Testis (tissue), 3 donors: ENCODE data around the gene EIF4E. TPM values are rescaled to one million over a fixed set of nuclear protein-coding genes. Genes with fewer than 3 reads are reported as not detected.
"Not testable (repeated sequence)": the region's sequence is repeated elsewhere in the genome, so short reads cannot be mapped to it uniquely, and the experiment has no call there.

ENCODE experiments used
- DNase-seq: peaks from one replicate; pipeline ENCODE4 v3.0.0-alpha.2; 2019
- H3K27ac ChIP-seq, 2 donors: fragments of 200-600 bp; sonication (generic); one replicate each; pipeline ENCODE4 v1.5.1; 2019
- H3K27me3 ChIP-seq: fragments of 200-600 bp; sonication (generic); one replicate; pipeline ENCODE4 v1.5.1; 2019
- H3K36me3 ChIP-seq: fragments of 200-600 bp; sonication (generic); one replicate; pipeline ENCODE4 v1.5.1; 2017; ENCODE audit warnings: low read depth; ENCODE audit errors: missing control alignments
- H3K4me1 ChIP-seq: fragments of 200-600 bp; sonication (generic); one replicate; pipeline ENCODE4 v1.5.1; 2019
- H3K4me3 ChIP-seq, 2 donors: fragments of 200-600 bp; sonication (generic); one replicate each; pipeline ENCODE4 v1.5.1; 2017 to 2019
- H3K9me3 ChIP-seq: fragments of 200-600 bp; sonication (generic); one replicate; pipeline ENCODE4 v1.5.1; 2017
- CTCF ChIP-seq, 3 experiments: fragments of 450-650 bp in 2 of 3; fragments of 200-600 bp in 1 of 3; sonication (generic) in 1 of 3; IDR thresholded peaks; one replicate each; pipeline ENCODE4 v1.5.1; 2016 to 2019; ENCODE audit warnings: antibody characterized with exemption in 3 of 3, mild to moderate bottlenecking in 2 of 3, moderate library complexity in 1 of 3
- POLR2A ChIP-seq: fragments of 450-650 bp; IDR thresholded peaks from one replicate; pipeline ENCODE4 v1.6.1; 2017; ENCODE audit warnings: antibody characterized with exemption, mild to moderate bottlenecking, moderate library complexity
- WGBS, 2 donors: methylation state at CpG; one replicate each; pipeline ENCODE4 v1.1.5; 2018; 5-methylcytosine and 5-hydroxymethylcytosine counted together
- intact Hi-C: fragments of 100-400 bp; cut with DNase I; formaldehyde crosslinking; loops from one replicate; pipeline ENCODE4 v1.15.1; 2023; ENCODE audit warnings: low total_unique reads
- polyA plus RNA-seq: library from polyadenylated mRNA; stranded (reverse); fragments of 350-450 nt; fragmentation: Illumina TruSeq; extraction: RNeasy Lipid Tissue Mini Kit (QIAGEN cat#74804); gene quantifications from one replicate; pipeline ENCODE4 v1.2.3, GENCODE V29; 2014; ENCODE audit warnings: low read depth, low replicate concordance; ENCODE audit not compliant: insufficient read depth
- total RNA-seq, 2 donors: library from RNA; depleted of rRNA; stranded (reverse); fragments of >200 nt; gene quantifications; one replicate each; pipeline ENCODE4 v1.2.3, GENCODE V29; 2016

Gene EIF4E
- total and polyA plus RNA-seq, 3 donors from 2014 or later = 97.3 to 155 (median 127) TPM

GRCh38 chr4:98851806-98852205, 77.1 kb downstream of the EIF4E start:
- no peaks in the 10 kb centered on the region for H3K36me3 ChIP-seq
- 86% methylated on average over 3 of the region's 3 CpGs for WGBS, 2 donors
- H3K4me3 ChIP-seq = no peak overlapping the region
- no peak for TF ChIP-seq CTCF (IDR thresholded peaks at IDR 0.05)
- TF ChIP-seq POLR2A = no peak
- no peaks in the 10 kb centered on the region for H3K27me3 ChIP-seq
- H3K27ac ChIP-seq = no peak overlapping the region
- no peaks in the 10 kb centered on the region for H3K9me3 ChIP-seq
- H3K4me1 ChIP-seq = no peaks in the 10 kb centered on the region
- no peak for DNase-seq
- intact Hi-C loops = no loop called here

GRCh38 chr4:98850937-98851336, 78.0 kb downstream of the EIF4E start:
- Histone ChIP-seq H3K4me3 (no peak overlapping the region), H3K4me1 (no peaks in the 10 kb centered on the region), H3K36me3 (no peaks in the 10 kb centered on the region), H3K9me3 (no peaks in the 10 kb centered on the region), H3K27me3 (no peaks in the 10 kb centered on the region), H3K27ac (no peak overlapping the region)
- TF ChIP-seq POLR2A (no peak), CTCF (IDR thresholded peaks at IDR 0.05) (no peak)
- intact Hi-C loops = no loop called here
- no peak for DNase-seq

- DNase-seq = no peak
- Histone ChIP-seq H3K4me1 (no peaks in the 10 kb centered on the region), H3K9me3 (no peaks in the 10 kb centered on the region), H3K27me3 (no peaks in the 10 kb centered on the region), H3K36me3 (no peaks in the 10 kb centered on the region), H3K27ac (no peak overlapping the region), H3K4me3 (no peak overlapping the region)
- WGBS, 2 donors = 67 to 92% methylated on average over 1 of the region's 1 CpG
- intact Hi-C loops = no loop called here
- TF ChIP-seq POLR2A = no peak
- TF ChIP-seq CTCF (IDR thresholded peaks at IDR 0.05) = no peak
Measured at GRCh38 chr4:98848448-98848847, 80.5 kb downstream of the EIF4E start.

- Histone ChIP-seq H3K9me3 (no peaks in the 10 kb centered on the region), H3K4me1 (no peaks in the 10 kb centered on the region), H3K36me3 (no peaks in the 10 kb centered on the region), H3K27ac (no peak overlapping the region), H3K27me3 (no peaks in the 10 kb centered on the region), H3K4me3 (no peak overlapping the region)
- DNase-seq = no peak
- no peak for TF ChIP-seq CTCF (IDR thresholded peaks at IDR 0.05)
- no peak for TF ChIP-seq POLR2A
- intact Hi-C loops = no loop called here
Measured at GRCh38 chr4:98845960-98846359, 83.0 kb downstream of the EIF4E start.

- H3K36me3 ChIP-seq, H3K27ac ChIP-seq, H3K27me3 ChIP-seq, intact Hi-C loops, H3K4me3 ChIP-seq, DNase-seq, H3K9me3 ChIP-seq, H3K4me1 ChIP-seq: not testable (repeated sequence)
- WGBS, 2 donors = 81 to 88% methylated on average over 11 of the region's 11 CpGs
Measured at GRCh38 chr4:98842917-98843316, 86.0 kb downstream of the EIF4E start.
